HL-60/S4 treated with phorbol 12-myristate 13-acetate at 8.2 ng/mL for 4 days and 3 days (cell line): ENCODE measurements around the gene GNG12.

Experiments used
- in situ Hi-C: fragments of 300-500 bp; cut with MboI; formaldehyde crosslinking; loops from 2 replicates; pipeline ENCODE4 v1.15.0; 2022; ENCODE audit warnings: low sequenced_read_pairs

Gene GNG12

GRCh38 chr1:67816095-67816475 lies 17.2 kb downstream of the GNG12 start:
- in situ Hi-C loops, result no loop called here

DNA sequence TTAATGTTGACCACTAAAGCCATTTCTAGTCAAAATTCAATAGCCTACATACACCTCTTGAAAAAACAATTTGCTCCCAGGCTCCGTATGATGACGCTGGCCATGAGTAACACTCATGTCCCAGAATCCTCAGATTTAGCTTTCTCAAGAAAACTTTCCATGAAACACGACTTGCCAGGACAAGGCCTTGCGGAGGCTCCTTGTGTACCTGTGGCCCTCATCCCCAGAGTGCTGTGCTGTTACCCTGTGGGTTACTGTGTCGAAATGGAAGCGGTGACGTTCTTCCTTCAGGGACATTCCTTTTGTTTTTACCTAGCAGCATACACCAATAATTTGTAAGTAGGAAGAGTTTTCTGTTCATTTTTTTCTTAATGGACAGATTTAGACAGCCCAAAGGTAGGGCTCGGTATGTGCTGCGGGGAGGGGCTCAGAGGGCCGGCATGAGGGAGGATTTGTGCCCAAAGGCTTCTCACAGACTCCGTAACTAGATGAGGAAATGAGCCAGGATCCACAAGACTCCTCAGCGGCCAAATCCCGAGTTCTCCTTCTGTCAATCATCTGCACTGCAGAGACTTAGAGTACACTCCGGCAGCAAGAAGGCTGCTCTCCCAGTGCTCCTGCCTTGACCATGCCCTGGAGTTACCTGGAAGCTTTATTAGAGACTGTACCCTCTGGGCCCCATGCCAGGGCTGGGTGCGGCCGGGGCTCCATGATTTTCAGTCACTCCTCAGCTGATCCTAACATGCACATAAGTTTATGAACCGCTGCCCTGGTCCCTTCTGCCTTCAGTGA lies 17.8 kb downstream of the GNG12 start:
- in situ Hi-C loops, result no loop called here

GRCh38 chr1:67814121-67814772 lies 19.0 kb downstream of the GNG12 start:
- in situ Hi-C loops, result no loop called here

DNA sequence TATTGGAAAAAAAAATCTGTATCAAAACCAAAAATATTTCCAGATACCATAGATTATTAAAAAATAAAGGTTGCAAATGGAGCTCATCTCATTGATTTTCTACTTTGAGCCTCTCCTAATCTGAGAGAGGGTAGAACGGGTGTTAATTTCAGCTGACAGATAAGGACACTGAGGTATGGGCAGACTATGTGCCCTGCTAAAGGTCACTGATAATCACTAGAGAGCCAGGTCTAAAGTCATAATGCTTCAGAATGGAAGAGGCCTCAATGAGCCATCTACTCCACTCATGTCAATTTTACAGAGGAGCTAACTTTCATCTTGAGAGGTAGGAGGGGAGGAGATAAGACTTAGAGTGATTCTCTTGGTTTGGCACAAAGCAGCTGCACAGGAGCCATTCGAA lies 21.0 kb downstream of the GNG12 start:
- in situ Hi-C loops, result no loop called here

- in situ Hi-C loops, result no loop called here
Measured at GRCh38 chr1:67811781-67812180, 21.5 kb downstream of the GNG12 start.

DNA sequence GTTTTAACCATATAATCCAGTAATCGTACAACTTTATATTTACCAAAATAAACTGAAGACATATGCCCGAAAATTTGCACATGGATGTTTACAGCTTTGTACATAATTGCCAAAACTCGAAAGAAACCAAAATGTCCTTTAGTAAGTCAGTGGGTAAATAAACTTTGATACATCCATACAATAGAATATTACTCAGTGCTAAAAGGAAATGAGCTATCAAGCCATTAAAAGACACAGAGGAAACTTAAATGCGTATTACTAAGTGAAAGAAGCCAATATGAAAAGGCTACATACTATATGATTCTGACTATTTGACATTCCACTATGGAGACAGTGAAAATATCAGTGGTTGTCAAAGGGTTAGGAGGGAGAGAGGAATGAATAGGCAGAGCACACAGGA lies 23.4 kb downstream of the GNG12 start:
- in situ Hi-C loops, result no loop called here

DNA sequence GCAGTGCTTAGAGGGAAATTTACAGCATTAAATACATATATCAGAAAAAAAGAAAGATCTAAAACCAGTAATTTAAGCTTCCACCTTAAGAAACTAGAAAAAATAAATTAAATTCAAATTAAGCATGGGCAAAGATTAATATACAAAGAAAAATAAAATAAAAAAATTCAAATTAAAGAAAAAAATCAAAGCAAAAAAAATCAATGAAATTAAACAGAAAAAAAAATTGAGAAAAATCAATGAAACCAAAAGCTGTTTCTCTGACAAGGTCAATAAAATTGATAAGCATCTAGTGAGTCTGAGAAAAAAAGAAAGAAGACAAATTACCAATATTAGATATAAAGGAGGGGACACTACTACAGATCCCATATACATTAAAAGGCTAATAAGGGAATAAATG lies 26.0 kb downstream of the GNG12 start:
- in situ Hi-C loops, result no loop called here

DNA sequence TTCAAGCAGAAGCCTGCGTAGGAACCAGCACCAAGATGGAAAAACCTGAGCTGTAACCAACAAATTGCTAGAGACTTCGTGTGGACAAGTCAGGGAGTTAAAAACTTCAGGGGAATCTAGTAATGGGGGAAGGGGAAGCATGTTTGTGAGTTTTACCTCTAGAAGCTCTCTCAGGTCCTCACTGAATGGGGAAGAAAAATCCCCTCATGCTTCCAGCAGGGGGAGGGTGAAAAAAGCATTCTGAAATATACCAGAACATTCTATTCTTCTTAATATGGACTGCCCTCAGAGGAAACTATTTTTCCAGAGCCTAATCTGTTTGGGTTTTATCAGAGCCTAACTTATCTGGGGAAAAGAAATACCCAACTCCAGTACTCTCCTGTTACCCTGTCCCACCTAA lies 28.6 kb downstream of the GNG12 start:
- in situ Hi-C loops, result no loop called here

- in situ Hi-C loops, result no loop called here
Measured at GRCh38 chr1:67803380-67804279, 29.6 kb downstream of the GNG12 start.

GRCh38 chr1:67802565-67802964 lies 30.7 kb downstream of the GNG12 start:
- in situ Hi-C loops, result no loop called here

GRCh38 chr1:67801903-67802302 lies 31.4 kb downstream of the GNG12 start:
- in situ Hi-C loops, result no loop called here

- in situ Hi-C loops, result no loop called here
Measured at GRCh38 chr1:67795179-67795912, 37.9 kb downstream of the GNG12 start.

DNA sequence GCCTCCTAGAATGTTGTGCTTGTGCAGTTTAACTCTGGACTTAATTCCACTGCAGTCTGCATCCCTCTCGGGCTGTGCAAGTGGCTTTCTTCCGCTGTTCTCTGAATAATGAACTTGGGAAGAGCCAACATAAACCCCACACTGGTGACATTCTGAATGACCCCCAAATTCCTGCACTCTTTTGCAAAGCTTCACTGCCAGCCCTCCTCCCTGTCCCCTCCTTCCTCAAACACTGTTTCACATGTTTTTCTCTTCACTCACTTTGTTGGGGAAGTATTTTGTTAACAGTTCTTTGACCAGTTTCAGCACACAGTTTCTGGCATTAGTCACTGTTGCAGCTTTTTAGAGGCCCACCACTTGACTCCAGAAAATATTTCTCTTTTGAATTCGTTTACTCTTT lies 39.7 kb downstream of the GNG12 start:
- in situ Hi-C loops, result no loop called here

- in situ Hi-C loops, result no loop called here
Measured at GRCh38 chr1:67792741-67793458, 40.4 kb downstream of the GNG12 start.

- in situ Hi-C loops, result no loop called here
Measured at GRCh38 chr1:67792103-67792502, 41.2 kb downstream of the GNG12 start.

- in situ Hi-C loops, result no loop called here
Measured at GRCh38 chr1:67791686-67792085, 41.6 kb downstream of the GNG12 start.

- in situ Hi-C loops, result no loop called here
Measured at GRCh38 chr1:67791261-67791660, 42.0 kb downstream of the GNG12 start.

DNA sequence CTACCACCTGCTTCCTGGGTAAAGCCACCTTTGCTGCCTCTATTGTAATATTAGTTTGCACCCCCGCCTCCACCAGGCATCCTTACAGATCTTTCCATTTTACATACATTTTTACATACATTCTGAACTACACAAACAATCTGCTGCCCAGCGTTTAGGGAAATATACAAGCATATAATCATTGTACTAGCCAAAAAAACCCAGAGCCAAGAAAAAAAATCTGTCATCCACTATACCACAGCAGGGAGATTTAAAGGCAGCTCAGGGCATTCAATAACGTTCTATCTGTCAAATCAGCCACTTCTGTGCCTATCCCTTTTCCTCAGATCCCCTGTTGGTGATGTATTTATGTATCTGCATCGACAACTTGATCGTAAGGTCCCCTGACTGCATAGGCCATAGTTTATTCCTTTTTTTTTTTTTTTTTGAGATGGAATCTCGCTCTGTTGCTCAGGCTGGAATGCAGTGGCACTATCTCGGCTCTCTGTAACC lies 43.0 kb downstream of the GNG12 start:
- in situ Hi-C loops, result no loop called here

DNA sequence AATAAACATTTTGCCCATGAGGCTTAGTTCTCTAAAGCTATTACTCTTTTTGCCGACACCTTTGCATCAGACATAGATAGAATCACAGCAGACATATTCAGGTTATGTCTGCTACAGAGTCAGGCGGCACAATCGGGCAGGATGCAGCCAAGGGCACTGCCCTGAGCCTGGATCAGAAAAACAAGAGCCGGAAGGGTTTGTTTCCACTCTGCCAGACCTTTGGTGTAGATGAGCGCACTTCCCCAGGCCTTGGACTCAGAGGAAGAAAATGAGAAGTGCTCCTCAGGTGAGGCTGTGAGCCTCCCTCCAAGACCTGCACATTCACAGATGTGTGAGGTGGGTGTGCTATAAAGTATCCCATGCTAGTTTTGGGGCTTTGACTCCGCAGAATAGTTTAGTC lies 43.7 kb downstream of the GNG12 start:
- in situ Hi-C loops, result no loop called here

DNA sequence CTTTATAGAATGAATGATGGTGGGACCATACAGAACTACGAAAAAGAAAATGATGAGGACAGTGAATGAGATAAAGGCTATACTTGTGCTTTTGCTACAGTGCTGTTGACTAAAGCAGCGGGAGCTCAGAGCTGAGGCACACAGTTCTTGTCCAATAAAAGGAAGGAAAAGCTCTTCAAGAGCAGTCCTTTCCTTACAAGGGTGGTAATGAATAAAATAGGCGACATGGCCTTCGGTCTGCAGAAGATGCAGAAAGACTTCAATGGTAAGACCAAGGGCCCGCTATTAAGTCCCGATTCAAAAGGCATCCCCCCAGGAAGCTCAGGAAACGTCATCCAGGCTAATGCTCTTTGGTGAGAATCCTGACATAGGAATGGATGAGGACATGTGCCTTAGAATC lies 44.4 kb downstream of the GNG12 start:
- in situ Hi-C loops, result no loop called here
